Amygdala (tissue), 56 donors: ENCODE data around the gene WDHD1.
"Not testable (repeated sequence)": the region's sequence is repeated elsewhere in the genome, so short reads cannot be mapped to it uniquely, and the experiment has no call there.

Experiments
- DNase-seq, 56 donors: peaks; one replicate each; lab custom pipeline; 2025; lab: John Stamatoyannopoulos, UW

WDHD1 gene

GRCh38 chr14:55047301-55048053, 20.6 kb upstream of the WDHD1 start:
- no peak for DNase-seq

GRCh38 chr14:55045087-55045486, 18.2 kb upstream of the WDHD1 start:
- DNase-seq, result no peak

GRCh38 chr14:55043528-55043927, 16.6 kb upstream of the WDHD1 start:
- DNase-seq, result no peak

GRCh38 chr14:55038708-55039107, 11.8 kb upstream of the WDHD1 start:
- no peak for DNase-seq

- DNase-seq, result not testable (repeated sequence)
Observed at GRCh38 chr14:55037995-55038394, 11.1 kb upstream of the WDHD1 start.

GRCh38 chr14:55031190-55031589, 4.3 kb upstream of the WDHD1 start:
- no peak for DNase-seq

- DNase-seq, result no peak
Observed at GRCh38 chr14:55028476-55028875, 1.6 kb upstream of the WDHD1 start.

GRCh38 chr14:55028066-55028465, 1.2 kb upstream of the WDHD1 start:
- DNase-seq, result peak in 1 of 56 donors; percentile 3

GRCh38 chr14:55026441-55026792, 482 bp downstream of the WDHD1 start:
- DNase-seq, result no peak

GRCh38 chr14:55025948-55026347, 951 bp downstream of the WDHD1 start:
- DNase-seq, result no peak

GRCh38 chr14:55024365-55024764, 2.5 kb downstream of the WDHD1 start:
- not testable (repeated sequence) for DNase-seq

- no peak for DNase-seq
Observed at GRCh38 chr14:55019968-55020554, 6.8 kb downstream of the WDHD1 start.

- DNase-seq, result no peak
Observed at GRCh38 chr14:55015006-55015405, 11.9 kb downstream of the WDHD1 start.

GRCh38 chr14:55005071-55005470, 21.8 kb downstream of the WDHD1 start:
- no peak for DNase-seq

- no peak for DNase-seq
Observed at GRCh38 chr14:55000381-55000780, 26.5 kb downstream of the WDHD1 start.

GRCh38 chr14:54985156-54985555, 41.7 kb downstream of the WDHD1 start:
- no peak for DNase-seq

GRCh38 chr14:54981698-54982097, 45.2 kb downstream of the WDHD1 start:
- no peak for DNase-seq

- DNase-seq, result no peak
Observed at GRCh38 chr14:54979039-54979438, 47.9 kb downstream of the WDHD1 start.

GRCh38 chr14:54976316-54976715, 50.6 kb downstream of the WDHD1 start:
- DNase-seq, result no peak

- DNase-seq, result no peak
Observed at GRCh38 chr14:54975856-54976255, 51.0 kb downstream of the WDHD1 start.

GRCh38 chr14:54974788-54975414, 52.0 kb downstream of the WDHD1 start:
- DNase-seq, result no peak

GRCh38 chr14:54967496-54967895, 59.4 kb downstream of the WDHD1 start:
- no peak for DNase-seq
